CD4-positive, alpha-beta T cell treated with Interleukin-6 for 4 hours (primary cell): ENCODE results near the gene KCNJ9.
A peak's percentile ranks its signal among the peaks of the same experiment; 100 is the strongest.

ENCODE experiments used
- DNase-seq: peaks from one replicate; pipeline ENCODE4 v3.0.0-alpha.2; 2020; ENCODE audit warnings: mixed read lengths

Gene KCNJ9

GRCh38 chr1:160089883-160090282, 8.5 kb downstream of the KCNJ9 start:
- no peak for DNase-seq

- DNase-seq, result no peak
Measured at GRCh38 chr1:160090760-160091159, 9.4 kb downstream of the KCNJ9 start.

GRCh38 chr1:160091666-160092223, 10.4 kb downstream of the KCNJ9 start:
- DNase-seq, result no peak

- no peak for DNase-seq
Measured at GRCh38 chr1:160092366-160093068, 11.2 kb downstream of the KCNJ9 start.

GRCh38 chr1:160093069-160093395, 11.7 kb downstream of the KCNJ9 start:
- DNase-seq, result no peak

- no peak for DNase-seq
Measured at GRCh38 chr1:160093624-160094290, 12.4 kb downstream of the KCNJ9 start.

- no peak for DNase-seq
Measured at GRCh38 chr1:160094291-160094625, 12.9 kb downstream of the KCNJ9 start.

- no peak for DNase-seq
Measured at GRCh38 chr1:160094806-160095205, 13.5 kb downstream of the KCNJ9 start.

- no peak for DNase-seq
Measured at GRCh38 chr1:160095382-160096105, 14.2 kb downstream of the KCNJ9 start.

GRCh38 chr1:160096274-160097116, 15.2 kb downstream of the KCNJ9 start:
- no peak for DNase-seq

- DNase-seq, result peak; percentile 31
Measured at GRCh38 chr1:160097151-160097910, 16.0 kb downstream of the KCNJ9 start.

- no peak for DNase-seq
Measured at GRCh38 chr1:160097911-160098851, 16.8 kb downstream of the KCNJ9 start, which contains the start of gene IGSF8. Gene IGSF8, minus strand, starts transcription at chr1:160098619. Its CDS starts 147 bp downstream, at chr1:160098472.

- peak; percentile 100 for DNase-seq
Measured at GRCh38 chr1:160098852-160099561, 17.7 kb downstream of the KCNJ9 start.

- DNase-seq, result no peak
Measured at GRCh38 chr1:160099716-160100375, 18.5 kb downstream of the KCNJ9 start.

GRCh38 chr1:160101037-160101716, 19.8 kb downstream of the KCNJ9 start:
- peak; percentile 80 for DNase-seq

- DNase-seq, result no peak
Measured at GRCh38 chr1:160101717-160102522, 20.6 kb downstream of the KCNJ9 start.

GRCh38 chr1:160103658-160104408, 22.5 kb downstream of the KCNJ9 start:
- DNase-seq, result no peak
